ENCODE measurements around the gene DUSP2. TPM values are rescaled to one million over a fixed set of nuclear protein-coding genes. Genes with fewer than 3 reads are reported as not detected.

The DUSP2 gene
- total RNA-seq = 4.4 TPM

GRCh38 chr2:96145036-96145847, at the start of gene DUSP2:
TSS of gene DUSP2 (minus strand) at chr2:96145440. CDS start at chr2:96145354, 86 bp downstream.

GRCh38 chr2:96138179-96139145, 6.8 kb downstream of the DUSP2 start, which contains the start of gene ASTL:
TSS of gene ASTL (minus strand) at chr2:96138502. CDS start at chr2:96138436, 66 bp downstream.

GRCh38 chr2:96116424-96116878, 28.8 kb downstream of the DUSP2 start, which contains the start of gene ADRA2B:
TSS of gene ADRA2B (minus strand) at chr2:96116571. CDS start at chr2:96116149, 422 bp downstream.

Other genes starting within 250 kb of the DUSP2 start
- gene ANKRD36C, start 153.6 kb downstream of the DUSP2 start, total RNA-seq = 589 TPM
- 3.1 TPM for gene GPAT2, start 110.5 kb downstream of the DUSP2 start, total RNA-seq
- not detected for gene ADRA2B, start 28.9 kb downstream of the DUSP2 start, total RNA-seq
- not detected for gene ASTL, start 6.9 kb downstream of the DUSP2 start, total RNA-seq
- gene STARD7, start 63.4 kb upstream of the DUSP2 start, total RNA-seq = 183 TPM
- gene TMEM127, start 120.6 kb upstream of the DUSP2 start, total RNA-seq = 21.3 TPM
- gene CIAO1, start 120.8 kb upstream of the DUSP2 start, total RNA-seq = 93.9 TPM
- 102 TPM for gene SNRNP200, start 160.1 kb upstream of the DUSP2 start, total RNA-seq
- 4.7 TPM for gene ITPRIPL1, start 179.9 kb upstream of the DUSP2 start, total RNA-seq
- 5.6 TPM for gene NCAPH, start 190.3 kb upstream of the DUSP2 start, total RNA-seq

All from parietal lobe (tissue), 1 donor.